ENCODE results near the gene SLC16A11.

SLC16A11 gene

DNA sequence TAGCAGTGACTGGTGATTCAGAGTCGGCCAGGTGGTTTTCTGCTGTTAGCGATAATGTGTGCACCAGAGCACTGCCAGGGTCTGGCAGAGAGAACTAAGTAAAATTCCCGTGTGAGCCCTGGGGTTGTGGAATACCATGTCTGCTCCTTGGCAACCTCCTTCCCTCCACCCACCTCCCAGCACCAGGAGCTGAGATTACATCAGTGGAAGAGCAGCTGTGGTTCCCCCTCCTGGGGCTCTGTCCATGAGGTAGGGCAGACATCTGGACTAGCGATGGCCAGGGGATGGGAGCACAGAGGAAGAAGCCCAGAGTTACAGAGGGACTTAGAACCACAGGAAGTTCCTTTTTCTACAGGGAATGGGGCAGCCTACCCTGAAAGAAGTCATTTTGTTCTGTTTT, 20.4 kb upstream of the SLC16A11 start:
- Histone ChIP-seq H3K79me2 (ENCODE audit: insufficient read depth, low read length) (no peaks in the 10 kb centered on the region), H3K4me2 (ENCODE audit: low read depth, low read length, poor library complexity, severe bottlenecking) (no peak overlapping the region), H3F3A (ENCODE audit: low read depth) (no peaks in the 10 kb centered on the region), H3K36me3 (ENCODE audit: insufficient read depth, low read length) (no peaks in the 10 kb centered on the region), H3K9me3 (ENCODE audit: insufficient read depth, low read depth, low read length) (peaks cover 5% of the 10 kb centered on the region; the same call in 1 of the 2 replicates), H2AFZ (ENCODE audit: low read length) (no peak overlapping the region), H3K9ac (ENCODE audit: low read depth, low read length, poor library complexity, severe bottlenecking) (no peak overlapping the region), H3K27me3 (ENCODE audit: insufficient read depth, low read length, poor library complexity, severe bottlenecking) (no peaks in the 10 kb centered on the region), H3K4me3 (ENCODE audit: low read length, poor library complexity, severe bottlenecking) (no peak overlapping the region), H3K4me1 (ENCODE audit: insufficient read depth, low read length, poor library complexity, severe bottlenecking) (no peaks in the 10 kb centered on the region), H4K20me1 (ENCODE audit: insufficient read depth, low read length, poor library complexity, severe bottlenecking) (no peaks in the 10 kb centered on the region), H3K9me2 (replicated peaks; ENCODE audit: low read depth, low read length) (no peaks in the 10 kb centered on the region)
- TF ChIP-seq EZH2phosphoT487 (IDR thresholded peaks at IDR 0.05; ENCODE audit: borderline replicate concordance): no peak
- TF ChIP-seq, protein P1, sequence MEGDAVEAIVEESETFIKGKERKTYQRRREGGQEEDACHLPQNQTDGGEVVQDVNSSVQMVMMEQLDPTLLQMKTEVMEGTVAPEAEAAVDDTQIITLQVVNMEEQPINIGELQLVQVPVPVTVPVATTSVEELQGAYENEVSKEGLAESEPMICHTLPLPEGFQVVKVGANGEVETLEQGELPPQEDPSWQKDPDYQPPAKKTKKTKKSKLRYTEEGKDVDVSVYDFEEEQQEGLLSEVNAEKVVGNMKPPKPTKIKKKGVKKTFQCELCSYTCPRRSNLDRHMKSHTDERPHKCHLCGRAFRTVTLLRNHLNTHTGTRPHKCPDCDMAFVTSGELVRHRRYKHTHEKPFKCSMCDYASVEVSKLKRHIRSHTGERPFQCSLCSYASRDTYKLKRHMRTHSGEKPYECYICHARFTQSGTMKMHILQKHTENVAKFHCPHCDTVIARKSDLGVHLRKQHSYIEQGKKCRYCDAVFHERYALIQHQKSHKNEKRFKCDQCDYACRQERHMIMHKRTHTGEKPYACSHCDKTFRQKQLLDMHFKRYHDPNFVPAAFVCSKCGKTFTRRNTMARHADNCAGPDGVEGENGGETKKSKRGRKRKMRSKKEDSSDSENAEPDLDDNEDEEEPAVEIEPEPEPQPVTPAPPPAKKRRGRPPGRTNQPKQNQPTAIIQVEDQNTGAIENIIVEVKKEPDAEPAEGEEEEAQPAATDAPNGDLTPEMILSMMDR (conservative IDR thresholded peaks at IDR 0.05; ENCODE audit: low read length): no peak

DNA sequence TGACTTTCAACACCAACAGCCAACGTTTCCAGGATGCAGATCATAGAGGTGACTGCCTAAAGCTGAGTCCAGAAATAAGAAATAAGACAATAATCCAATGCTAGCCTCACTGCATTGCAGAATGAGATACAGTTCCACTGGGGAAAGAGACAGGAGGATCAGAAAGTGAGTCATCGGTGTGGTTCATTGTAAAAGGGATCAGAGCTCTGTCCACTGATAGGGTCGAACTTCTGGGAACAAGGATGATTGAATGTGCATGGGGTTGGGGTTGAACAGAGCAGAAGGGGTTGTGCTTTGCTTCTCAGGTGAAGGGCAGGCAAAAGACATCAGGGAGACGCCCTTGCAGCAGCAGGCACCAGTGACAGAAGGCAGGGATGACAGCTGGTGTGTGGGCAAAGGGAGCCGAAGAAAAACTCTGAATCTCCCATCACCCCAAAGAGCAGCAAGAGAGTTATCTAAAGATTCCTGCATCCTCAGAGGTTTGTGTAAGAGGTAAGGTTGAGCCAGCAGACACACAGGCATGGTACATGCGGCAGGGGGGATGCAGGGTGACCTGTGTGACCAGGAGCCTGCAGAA, 19.7 kb upstream of the SLC16A11 start:
- H3K36me3 ChIP-seq (ENCODE audit: insufficient read depth, low read length): no peaks in the 10 kb centered on the region
- no peak overlapping the region for H3K4me2 ChIP-seq (ENCODE audit: low read depth, low read length, poor library complexity, severe bottlenecking)
- H3K9me2 ChIP-seq (replicated peaks; ENCODE audit: low read depth, low read length): no peaks in the 10 kb centered on the region
- peaks cover 5% of the 10 kb centered on the region; the same call in 1 of the 2 replicates for H3K9me3 ChIP-seq (ENCODE audit: insufficient read depth, low read depth, low read length)
- no peak overlapping the region for H3K9ac ChIP-seq (ENCODE audit: low read depth, low read length, poor library complexity, severe bottlenecking)
- H3K4me1 ChIP-seq (ENCODE audit: insufficient read depth, low read length, poor library complexity, severe bottlenecking): no peaks in the 10 kb centered on the region
- H3K27me3 ChIP-seq (ENCODE audit: insufficient read depth, low read length, poor library complexity, severe bottlenecking): no peaks in the 10 kb centered on the region
- no peaks in the 10 kb centered on the region for H3F3A ChIP-seq (ENCODE audit: low read depth)
- H3K4me3 ChIP-seq (ENCODE audit: low read length, poor library complexity, severe bottlenecking): no peak overlapping the region
- no peak overlapping the region for H2AFZ ChIP-seq (ENCODE audit: low read length)
- H3K79me2 ChIP-seq (ENCODE audit: insufficient read depth, low read length): no peaks in the 10 kb centered on the region
- H4K20me1 ChIP-seq (ENCODE audit: insufficient read depth, low read length, poor library complexity, severe bottlenecking): no peaks in the 10 kb centered on the region
- TF ChIP-seq EZH2phosphoT487 (IDR thresholded peaks at IDR 0.05; ENCODE audit: borderline replicate concordance): no peak
- TF ChIP-seq, protein P1 (conservative IDR thresholded peaks at IDR 0.05; ENCODE audit: low read length): no peak

DNA sequence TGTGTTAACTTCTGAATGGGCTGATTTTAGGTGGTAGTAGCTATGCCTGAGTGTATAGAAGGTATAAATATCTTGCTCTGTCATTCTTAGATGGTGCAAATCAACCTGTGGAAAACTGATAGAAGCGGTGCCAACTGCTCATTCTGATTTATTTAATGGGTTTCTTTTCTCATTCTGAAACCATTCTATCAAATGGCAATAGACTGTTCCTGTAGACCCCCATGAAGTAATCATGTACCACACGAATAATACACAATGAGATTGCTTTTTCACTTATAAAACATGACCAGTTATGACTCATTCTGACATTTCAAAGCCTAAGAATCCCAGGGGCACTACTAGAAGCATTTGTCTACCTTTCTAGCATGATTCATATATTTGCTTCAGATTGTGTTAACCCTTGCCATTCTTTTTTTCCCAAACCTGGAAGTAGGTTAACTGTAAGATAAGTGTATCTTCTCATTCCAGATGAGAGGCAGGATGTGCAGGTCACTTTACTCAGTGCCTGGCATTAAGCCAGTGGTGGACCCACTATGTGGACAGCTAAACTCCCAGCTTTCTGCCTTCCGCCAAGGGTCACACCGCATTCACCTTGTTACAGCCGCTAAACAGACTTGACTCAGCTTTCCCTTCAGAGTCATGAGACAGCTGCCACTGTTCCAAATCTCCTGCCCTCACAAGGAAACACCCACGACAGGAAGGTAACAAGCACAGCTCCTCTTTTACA, 16.4 kb upstream of the SLC16A11 start:
- Histone ChIP-seq H3K79me2 (ENCODE audit: insufficient read depth, low read length) (no peaks in the 10 kb centered on the region), H3K4me2 (ENCODE audit: low read depth, low read length, poor library complexity, severe bottlenecking) (no peak overlapping the region), H4K20me1 (ENCODE audit: insufficient read depth, low read length, poor library complexity, severe bottlenecking) (no peaks in the 10 kb centered on the region), H3K36me3 (ENCODE audit: insufficient read depth, low read length) (no peaks in the 10 kb centered on the region), H3K4me3 (ENCODE audit: low read length, poor library complexity, severe bottlenecking) (no peak overlapping the region), H3F3A (ENCODE audit: low read depth) (no peaks in the 10 kb centered on the region), H3K9ac (ENCODE audit: low read depth, low read length, poor library complexity, severe bottlenecking) (no peak overlapping the region), H3K9me2 (replicated peaks; ENCODE audit: low read depth, low read length) (no peaks in the 10 kb centered on the region), H3K9me3 (ENCODE audit: insufficient read depth, low read depth, low read length) (no peaks in the 10 kb centered on the region), H3K4me1 (ENCODE audit: insufficient read depth, low read length, poor library complexity, severe bottlenecking) (no peaks in the 10 kb centered on the region), H3K27me3 (ENCODE audit: insufficient read depth, low read length, poor library complexity, severe bottlenecking) (no peaks in the 10 kb centered on the region), H2AFZ (ENCODE audit: low read length) (no peak overlapping the region)
- TF ChIP-seq, protein P1 (conservative IDR thresholded peaks at IDR 0.05; ENCODE audit: low read length): no peak
- no peak for TF ChIP-seq EZH2phosphoT487 (IDR thresholded peaks at IDR 0.05; ENCODE audit: borderline replicate concordance)

Data from Loucy (cell line).